Esophagus squamous epithelium (tissue), 4 donors: ENCODE measurements around the gene HLA-A.

Experiments
- POLR2A ChIP-seq, 4 donors: fragments of 450-650 bp; IDR thresholded peaks; one replicate each; pipeline ENCODE4 v1.6.1; 2017; ENCODE audit warnings: antibody characterized with exemption in 4 of 4, mild to moderate bottlenecking in 4 of 4, moderate library complexity in 3 of 4
- TF ChIP-seq, protein P1 (sequence below), 6 experiments: fragments of 450-650 bp in 4 of 6; fragments of 200-600 bp in 2 of 6; sonication (generic) in 2 of 6; IDR thresholded peaks; one replicate each; pipeline ENCODE4 v1.5.1; 2016 to 2019; ENCODE audit warnings: antibody characterized with exemption in 6 of 6, mild to moderate bottlenecking in 4 of 6, moderate library complexity in 4 of 6

DNA sequence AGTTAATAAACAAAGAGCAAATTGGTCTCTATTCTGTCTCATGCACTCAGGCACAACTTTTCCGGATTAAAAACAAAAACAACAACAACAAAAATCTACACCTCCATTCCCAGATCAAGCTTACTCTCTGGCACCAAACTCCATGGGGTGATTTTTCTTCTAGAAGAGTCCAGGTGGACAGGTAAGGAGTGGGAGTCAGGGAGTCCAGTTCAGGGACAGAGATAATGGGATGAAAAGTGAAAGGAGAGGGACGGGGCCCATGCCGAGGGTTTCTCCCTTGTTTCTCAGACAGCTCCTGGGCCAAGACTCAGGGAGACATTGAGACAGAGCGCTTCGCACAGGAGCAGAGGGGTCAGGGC lies 437 bp upstream of the HLA-A start:
- TF ChIP-seq, protein P1, sequence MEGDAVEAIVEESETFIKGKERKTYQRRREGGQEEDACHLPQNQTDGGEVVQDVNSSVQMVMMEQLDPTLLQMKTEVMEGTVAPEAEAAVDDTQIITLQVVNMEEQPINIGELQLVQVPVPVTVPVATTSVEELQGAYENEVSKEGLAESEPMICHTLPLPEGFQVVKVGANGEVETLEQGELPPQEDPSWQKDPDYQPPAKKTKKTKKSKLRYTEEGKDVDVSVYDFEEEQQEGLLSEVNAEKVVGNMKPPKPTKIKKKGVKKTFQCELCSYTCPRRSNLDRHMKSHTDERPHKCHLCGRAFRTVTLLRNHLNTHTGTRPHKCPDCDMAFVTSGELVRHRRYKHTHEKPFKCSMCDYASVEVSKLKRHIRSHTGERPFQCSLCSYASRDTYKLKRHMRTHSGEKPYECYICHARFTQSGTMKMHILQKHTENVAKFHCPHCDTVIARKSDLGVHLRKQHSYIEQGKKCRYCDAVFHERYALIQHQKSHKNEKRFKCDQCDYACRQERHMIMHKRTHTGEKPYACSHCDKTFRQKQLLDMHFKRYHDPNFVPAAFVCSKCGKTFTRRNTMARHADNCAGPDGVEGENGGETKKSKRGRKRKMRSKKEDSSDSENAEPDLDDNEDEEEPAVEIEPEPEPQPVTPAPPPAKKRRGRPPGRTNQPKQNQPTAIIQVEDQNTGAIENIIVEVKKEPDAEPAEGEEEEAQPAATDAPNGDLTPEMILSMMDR (IDR thresholded peaks at IDR 0.05), result no peak
- TF ChIP-seq POLR2A (IDR thresholded peaks at IDR 0.05), result no peak
